Left cardiac atrium (tissue), 4 donors: Measurements from ENCODE around the gene PFAS. TPM values are rescaled to one million over a fixed set of nuclear protein-coding genes. Genes with fewer than 3 reads are reported as not detected.
"Not testable (repeated sequence)": the region's sequence is repeated elsewhere in the genome, so short reads cannot be mapped to it uniquely, and the experiment has no call there.

Source experiments
- ATAC-seq, 2 donors: fragments of 200-7000 bp; cut with Tn5 transposase; one replicate each; pipeline ENCODE4 v1.9.1; 2020; ENCODE audit warnings: mild to moderate bottlenecking in 2 of 2, moderate library complexity in 2 of 2
- DNase-seq: peaks from one replicate; pipeline ENCODE4 v3.0.0-alpha.2; 2020
- intact Hi-C, 2 donors: fragments of 100-400 bp; cut with DNase I; formaldehyde crosslinking; loops; one replicate each; pipeline versions ENCODE4 v1.14.1 to v1.15.1; 2022 to 2023
- long read RNA-seq: library from polyadenylated mRNA; unstranded; transcript quantifications from one replicate; pipeline ENCODE4 v2.0.0, GENCODE V29; 2021
- total RNA-seq, 2 donors: library from RNA; stranded (reverse); fragmentation: NEBNext Ultra II Directional; extraction: Animal tissue kit (Norgen Biotek cat#: 25700); gene quantifications; one replicate each; pipeline ENCODE4 v1.2.1, GENCODE V29; 2021
- donor health status: DM: no; HTN: yes; CAD: no.
- donor health status: DM: no; HTN: yes; CAD: no; lungs with severe emphysema.
- donor health status: DM: yes; HTN: yes; CAD: no.
- donor health status: Dilated cardiomyopathy.

Gene PFAS, protein sequence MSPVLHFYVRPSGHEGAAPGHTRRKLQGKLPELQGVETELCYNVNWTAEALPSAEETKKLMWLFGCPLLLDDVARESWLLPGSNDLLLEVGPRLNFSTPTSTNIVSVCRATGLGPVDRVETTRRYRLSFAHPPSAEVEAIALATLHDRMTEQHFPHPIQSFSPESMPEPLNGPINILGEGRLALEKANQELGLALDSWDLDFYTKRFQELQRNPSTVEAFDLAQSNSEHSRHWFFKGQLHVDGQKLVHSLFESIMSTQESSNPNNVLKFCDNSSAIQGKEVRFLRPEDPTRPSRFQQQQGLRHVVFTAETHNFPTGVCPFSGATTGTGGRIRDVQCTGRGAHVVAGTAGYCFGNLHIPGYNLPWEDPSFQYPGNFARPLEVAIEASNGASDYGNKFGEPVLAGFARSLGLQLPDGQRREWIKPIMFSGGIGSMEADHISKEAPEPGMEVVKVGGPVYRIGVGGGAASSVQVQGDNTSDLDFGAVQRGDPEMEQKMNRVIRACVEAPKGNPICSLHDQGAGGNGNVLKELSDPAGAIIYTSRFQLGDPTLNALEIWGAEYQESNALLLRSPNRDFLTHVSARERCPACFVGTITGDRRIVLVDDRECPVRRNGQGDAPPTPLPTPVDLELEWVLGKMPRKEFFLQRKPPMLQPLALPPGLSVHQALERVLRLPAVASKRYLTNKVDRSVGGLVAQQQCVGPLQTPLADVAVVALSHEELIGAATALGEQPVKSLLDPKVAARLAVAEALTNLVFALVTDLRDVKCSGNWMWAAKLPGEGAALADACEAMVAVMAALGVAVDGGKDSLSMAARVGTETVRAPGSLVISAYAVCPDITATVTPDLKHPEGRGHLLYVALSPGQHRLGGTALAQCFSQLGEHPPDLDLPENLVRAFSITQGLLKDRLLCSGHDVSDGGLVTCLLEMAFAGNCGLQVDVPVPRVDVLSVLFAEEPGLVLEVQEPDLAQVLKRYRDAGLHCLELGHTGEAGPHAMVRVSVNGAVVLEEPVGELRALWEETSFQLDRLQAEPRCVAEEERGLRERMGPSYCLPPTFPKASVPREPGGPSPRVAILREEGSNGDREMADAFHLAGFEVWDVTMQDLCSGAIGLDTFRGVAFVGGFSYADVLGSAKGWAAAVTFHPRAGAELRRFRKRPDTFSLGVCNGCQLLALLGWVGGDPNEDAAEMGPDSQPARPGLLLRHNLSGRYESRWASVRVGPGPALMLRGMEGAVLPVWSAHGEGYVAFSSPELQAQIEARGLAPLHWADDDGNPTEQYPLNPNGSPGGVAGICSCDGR (N-terminal part only)
- 10 to 100 TPM; 13.5 to 24.1 TPM for total RNA-seq
- long read RNA-seq, partial matches to known transcripts: 9 of 13 reads
- long read RNA-seq, other reads (novel, unspliced or antisense): 4 of 13 reads

DNA sequence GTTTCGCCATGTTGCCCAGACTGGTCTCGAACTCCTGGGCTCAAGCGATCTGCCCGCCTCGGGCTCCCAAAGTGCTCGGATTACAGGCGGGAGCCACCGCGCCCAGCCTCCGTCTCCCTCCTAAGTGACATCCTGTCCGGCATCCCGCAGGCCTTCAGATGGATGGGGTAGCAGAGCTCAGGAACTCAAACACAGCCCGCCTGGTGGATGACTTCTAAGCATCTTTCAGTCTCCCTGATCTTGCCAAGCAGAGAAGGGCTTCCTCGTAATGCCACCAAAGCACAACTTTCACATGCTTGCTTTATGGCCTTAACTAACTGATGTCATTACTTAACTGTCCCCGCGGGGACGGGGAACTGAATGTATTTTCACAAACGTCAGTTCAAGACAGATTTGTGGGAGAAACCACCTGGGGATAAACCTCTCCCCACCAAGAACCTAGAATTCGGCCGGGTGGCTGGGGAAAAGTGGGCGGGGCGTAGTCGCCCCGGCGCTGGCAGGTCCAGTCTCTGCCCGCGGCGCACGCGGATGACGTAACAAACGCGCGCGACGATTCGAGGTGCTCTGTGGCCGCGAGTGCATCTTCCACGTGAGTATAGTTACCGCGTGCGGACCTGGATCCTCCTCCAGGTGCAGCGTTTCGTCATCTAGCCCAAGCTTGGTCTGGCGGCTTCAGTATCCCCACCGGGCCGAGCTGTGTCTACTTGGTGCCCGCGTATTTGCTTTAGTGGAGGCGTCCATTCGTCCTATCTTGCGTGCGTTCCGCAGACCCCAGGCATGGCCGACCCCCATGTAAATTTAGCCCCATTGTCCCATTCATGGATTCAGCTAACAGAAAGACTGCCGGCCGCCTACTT is at the start of gene PFAS:
Gene PFAS (plus strand): TSS at position 539 of the 857 bp plus-strand sequence. CDS start 4,649 bp downstream, outside the sequence.
- DNase-seq (peak; percentile 96), ATAC-seq (peak; percentile 85)
- intact Hi-C loops: no loop called here

DNA sequence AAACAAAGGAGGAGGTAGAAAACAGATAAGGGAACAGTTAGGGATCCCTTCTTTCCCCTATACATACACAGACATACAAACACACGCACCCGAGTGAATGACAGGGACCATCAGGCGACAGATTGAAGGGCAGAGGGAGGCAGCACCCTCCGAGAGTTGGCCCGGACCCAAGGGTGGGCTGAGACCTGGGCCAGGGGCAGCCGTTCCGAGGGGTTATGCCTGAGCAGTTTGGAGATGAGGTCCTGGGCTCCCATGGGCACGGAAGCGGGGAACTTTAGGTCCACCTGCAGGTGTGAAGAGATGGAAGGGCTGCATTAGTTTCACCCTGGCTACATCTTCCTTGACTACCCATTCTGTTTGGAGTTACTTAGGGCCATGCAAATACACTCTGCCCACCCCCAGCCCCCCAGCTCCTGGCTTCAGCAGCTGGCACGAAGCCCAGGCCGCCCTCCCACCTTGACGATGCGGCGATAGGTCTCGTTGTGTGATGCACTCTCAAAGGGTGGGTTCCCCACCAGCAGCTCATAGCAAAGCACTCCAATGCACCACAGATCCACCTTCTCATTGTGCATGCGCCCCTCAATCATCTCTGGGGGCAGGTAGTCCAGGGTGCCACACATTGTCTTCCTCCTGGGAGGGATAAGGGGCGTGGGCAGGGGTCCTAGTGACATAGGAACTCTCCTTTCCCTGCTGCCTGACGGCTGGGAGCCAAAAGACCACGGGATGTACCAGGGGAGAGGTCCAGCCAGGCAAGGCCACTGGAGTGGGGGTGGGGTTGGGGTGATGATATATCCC is 44.1 kb upstream of the PFAS start:
- DNase-seq (no peak), ATAC-seq (no peak)
- intact Hi-C loops: no loop called here

DNA sequence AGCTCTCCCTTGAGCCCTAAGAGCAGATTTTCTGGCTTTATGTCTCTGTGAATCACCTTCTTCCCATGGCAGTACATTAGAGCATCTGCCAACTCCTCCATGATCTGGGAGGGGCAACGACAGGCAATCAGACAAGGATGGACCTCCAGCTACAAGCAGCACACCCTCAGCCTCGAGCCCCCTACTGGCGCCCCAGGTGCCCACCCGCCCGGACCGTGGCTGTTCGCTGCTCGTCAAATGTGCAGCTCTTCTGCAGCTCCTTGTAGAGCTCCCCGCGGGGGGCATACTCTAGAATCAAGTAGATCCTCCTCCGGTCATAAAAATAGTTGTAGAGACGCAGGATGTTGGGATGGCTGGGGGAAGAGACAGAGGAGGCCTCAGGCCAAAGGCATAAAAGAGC is 42.6 kb upstream of the PFAS start:
- ATAC-seq (no peak), DNase-seq (no peak)
- intact Hi-C loops: no loop called here

DNA sequence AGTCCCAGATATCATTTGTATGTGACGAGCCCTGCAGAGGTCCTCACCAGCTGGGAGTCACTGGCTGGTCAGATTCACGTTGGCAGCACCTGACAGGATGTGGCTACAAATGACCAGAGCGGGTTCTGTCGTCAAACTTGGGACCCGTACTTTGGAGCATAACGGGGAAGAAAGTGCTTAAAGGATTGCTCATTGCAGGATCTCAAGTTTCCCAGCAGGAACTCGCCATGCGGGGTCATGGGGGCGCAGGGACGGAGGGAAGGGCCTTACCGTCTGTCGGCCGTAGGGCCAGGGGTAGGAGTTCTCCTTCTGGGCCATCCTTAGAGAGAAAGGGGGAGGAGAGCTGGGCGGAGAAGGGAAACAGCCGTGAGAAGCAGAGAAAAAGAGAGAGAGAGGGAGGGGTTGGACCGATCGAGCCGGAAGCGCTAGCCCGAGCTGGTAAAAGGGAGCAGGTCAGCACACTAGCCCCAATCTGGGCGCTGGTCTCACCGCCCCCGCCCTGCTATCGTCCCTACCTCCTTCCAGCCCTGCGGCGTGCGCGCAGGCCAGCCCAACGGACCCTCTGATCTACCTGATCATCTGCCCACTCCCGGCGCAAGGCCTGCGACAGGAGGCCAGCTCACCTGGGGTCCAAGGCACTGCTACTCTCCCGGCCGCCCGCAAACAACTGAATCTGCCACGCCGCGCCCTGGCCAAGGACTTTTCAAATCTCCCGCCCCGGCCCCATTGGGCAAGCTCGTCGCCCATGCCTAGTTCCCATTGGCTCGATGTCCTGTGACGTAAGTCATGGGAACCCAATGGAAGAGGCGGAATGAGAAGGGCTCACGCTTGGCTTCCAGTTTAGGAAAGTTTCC is 39.0 kb upstream of the PFAS start, which contains the start of gene AURKB:
Gene AURKB (minus strand): TSS at position 669 of the 854 bp plus-strand sequence. CDS start 351 bp downstream, at position 318.
- ATAC-seq (peak; percentile 99), DNase-seq (peak; percentile 96)
- intact Hi-C loops: no loop called here

DNA sequence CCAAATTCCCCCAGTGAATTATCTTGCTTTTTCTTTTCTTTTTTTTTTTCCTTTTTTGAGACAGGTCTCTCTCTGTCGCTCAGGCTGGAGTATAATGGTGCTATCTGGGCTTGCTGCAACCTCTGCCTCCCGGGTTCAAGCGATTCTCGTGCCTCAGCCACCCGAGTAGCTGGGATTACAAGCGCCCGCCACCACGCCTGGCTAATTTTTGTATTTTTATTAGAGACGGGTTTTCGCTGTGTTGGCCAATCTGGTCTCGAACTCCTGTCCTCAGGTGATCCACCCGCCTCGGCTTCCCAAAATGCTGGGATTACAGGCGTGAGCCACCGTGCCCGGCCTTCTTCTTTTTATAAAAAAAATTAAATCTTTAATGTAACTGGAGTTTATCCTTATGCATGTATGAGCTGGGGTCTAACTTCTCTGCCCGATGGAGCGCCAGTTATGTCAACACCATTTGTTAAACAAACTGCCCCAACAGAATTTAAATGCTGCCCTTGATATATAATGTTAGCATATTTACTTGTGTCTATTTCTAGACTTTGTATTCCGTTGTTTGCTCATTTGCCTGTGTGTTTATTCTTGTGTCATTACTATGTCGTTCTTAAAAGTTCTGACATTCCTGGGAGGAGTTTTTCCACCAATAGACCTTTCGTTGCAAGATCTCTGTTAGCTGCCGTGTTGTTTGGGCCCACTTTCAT is 38.2 kb upstream of the PFAS start:
- intact Hi-C loops: no loop called here
- DNase-seq (no peak), ATAC-seq (peak; percentile 10 to 42)

DNA sequence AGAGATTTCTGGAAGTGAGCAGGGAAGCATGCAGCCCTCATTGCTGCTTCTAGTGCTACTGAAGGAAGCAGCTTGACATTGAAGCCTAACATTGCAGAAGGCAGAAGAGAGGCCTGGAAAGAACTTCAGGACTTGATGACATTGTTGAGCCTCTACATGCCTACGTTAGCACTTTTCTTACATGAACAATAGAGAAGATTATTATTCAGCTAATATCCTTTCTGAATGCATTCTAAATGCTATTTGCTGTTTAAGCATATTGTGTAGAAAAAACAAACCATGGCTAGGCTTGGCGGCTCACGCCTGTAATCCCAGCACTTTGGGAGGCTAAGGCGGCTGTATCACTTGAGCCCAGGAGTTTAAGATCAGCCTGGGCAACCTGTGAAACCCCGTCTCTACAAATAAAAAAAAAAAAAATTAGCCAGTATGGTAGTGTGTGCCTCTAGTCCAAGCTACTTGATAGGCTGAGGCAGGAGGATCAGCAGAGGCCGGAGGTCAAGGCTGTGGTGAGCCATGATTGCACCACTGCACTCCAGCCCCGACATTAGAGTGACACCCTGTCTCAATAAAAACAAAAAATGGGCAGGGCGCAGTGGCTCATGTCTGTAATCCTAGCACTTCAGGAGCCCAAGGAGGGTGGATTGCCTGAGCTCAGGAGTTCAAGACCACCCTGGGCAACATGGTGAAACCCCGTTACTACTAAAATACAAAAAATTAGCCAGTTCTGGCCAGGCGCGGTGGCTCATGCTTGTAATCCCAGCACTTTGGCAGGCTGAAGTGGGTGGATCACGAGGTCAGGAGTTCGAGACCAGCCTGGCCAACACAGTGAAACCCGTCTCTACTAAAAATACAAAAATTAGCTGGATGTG is 36.5 kb upstream of the PFAS start:
- DNase-seq: no peak
- no peak for ATAC-seq
- intact Hi-C loops: no loop called here

DNA sequence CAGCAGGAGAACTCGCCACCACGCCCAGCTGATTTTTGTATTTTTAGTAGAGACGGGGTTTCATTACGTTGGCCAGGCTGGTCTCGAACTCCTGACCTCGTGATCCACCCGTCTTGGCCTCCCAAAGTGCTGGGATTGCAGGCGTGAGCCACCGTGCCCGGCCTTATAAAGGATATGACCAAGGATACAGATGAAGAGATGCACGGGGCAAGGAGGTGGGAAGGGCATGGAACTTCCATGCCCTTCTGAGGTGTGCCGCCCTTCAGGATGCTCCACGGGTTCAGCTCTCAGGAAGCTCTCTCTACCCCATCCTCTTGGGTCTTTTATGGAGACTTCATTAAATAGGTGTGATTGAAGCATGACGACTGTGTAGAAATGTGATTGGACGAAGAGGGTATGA is 35.1 kb upstream of the PFAS start:
- intact Hi-C loops, ATAC-seq: not testable (repeated sequence)

DNA sequence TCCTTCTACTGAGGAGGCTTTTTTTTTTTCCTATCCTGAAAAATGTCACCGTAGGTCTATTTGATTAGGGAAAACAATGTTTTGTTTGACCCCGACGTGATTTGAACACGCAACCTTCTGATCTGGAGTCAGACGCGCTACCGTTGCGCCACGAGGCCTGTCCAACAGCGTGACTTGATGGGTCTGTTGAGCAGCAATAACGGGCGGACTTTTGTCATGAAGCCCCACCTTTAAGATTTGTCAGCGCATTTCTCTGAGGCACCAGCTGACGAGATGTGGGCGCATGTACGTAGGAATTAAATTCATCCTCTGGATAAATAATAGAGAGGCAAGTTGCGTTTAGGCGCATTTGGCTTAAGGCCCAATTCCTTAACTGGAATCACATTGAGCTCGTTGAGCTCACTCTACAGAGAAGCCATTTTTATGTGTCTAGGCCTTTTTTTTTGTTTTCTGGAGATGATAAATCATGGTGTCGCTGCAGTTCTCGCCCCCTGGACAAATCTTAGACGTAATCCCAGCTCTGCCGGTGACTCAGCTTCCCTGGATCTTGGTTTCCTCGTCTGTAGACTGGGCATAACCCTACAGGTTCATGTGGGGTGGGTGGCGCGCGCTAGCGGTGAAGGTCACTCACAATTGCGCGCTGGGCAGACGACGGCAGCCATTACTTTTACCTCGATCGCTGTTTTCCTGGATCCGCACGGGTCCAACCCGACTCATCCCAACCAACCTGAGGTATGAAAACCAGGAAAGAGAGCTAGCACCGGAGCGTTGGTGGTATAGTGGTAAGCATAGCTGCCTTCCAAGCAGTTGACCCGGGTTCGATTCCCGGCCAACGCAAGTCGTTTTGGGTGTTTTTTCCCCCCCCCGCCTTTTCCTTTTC is 28.1 kb upstream of the PFAS start:
- intact Hi-C loops: loop anchor here in 1 of 2 donors (1.0 kb wide), 1 partner anchor 102 kb away; no protein-coding TSS in a partner anchor
- peak; percentile 73 to 79 for ATAC-seq

More for the DNA sequence above, 35.1 kb upstream of the PFAS start:
- not testable (repeated sequence) for DNase-seq

DNA sequence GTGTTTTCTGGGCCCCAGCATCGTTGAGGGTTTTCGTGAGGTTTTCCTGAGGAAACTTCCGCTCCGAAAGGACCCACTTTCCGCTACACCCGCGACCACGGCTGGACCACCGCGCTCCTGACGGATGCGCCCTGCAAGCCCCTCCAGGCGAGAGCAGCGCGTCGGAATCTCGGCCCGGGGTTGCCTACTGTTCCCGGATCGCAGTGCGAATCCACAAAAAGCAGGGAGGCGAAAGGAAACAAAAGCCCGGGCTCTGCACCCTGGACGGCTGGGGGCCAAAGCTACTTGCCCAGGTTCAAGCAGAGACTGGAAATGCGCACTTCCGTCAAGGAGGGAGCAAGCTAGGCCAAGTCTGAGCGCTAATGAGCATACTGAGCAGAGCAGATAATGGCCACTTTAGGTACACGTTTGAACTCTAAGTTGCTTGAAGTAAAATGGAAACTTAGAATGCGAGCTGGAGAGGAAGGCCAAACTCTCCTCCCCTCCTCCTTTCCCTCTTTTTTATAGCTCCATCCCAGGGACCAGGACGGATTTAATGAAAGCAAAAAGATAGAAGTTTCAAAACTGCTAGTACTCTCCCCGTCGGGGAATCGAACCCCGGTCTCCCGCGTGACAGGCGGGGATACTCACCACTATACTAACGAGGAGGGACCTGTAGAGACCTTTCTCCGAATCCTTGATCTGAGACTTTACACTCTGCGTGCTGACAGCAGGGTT is 27.3 kb upstream of the PFAS start:
- DNase-seq: peak; percentile 80
- intact Hi-C loops: loop anchor here (1.0 to 2.0 kb wide), 4 partner anchors 35 to 103 kb away; partner anchors contain the start of gene SLC25A35 (in 1 of the 2)
- peak; percentile 73 to 75 for ATAC-seq

More for the DNA sequence above, 28.1 kb upstream of the PFAS start:
- peak; percentile 84 for DNase-seq

DNA sequence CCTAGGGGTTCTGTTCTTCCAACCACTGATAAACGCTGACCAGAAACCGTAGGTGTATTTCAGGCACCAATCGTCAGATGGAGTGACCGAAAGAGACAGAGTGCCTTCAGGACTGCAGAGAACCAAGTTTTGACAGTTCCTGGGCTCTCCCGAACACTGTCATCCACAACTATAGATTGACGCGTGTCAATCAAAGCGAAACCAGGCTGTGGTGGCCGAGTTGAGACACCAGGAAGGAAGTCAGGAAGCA is 26.8 kb upstream of the PFAS start:
- ATAC-seq (no peak), DNase-seq (no peak)
- intact Hi-C loops: loop anchor here (1.0 to 2.0 kb wide), 3 partner anchors 35 to 72 kb away; partner anchors contain the start of gene SLC25A35 (in 1 of the 2)

DNA sequence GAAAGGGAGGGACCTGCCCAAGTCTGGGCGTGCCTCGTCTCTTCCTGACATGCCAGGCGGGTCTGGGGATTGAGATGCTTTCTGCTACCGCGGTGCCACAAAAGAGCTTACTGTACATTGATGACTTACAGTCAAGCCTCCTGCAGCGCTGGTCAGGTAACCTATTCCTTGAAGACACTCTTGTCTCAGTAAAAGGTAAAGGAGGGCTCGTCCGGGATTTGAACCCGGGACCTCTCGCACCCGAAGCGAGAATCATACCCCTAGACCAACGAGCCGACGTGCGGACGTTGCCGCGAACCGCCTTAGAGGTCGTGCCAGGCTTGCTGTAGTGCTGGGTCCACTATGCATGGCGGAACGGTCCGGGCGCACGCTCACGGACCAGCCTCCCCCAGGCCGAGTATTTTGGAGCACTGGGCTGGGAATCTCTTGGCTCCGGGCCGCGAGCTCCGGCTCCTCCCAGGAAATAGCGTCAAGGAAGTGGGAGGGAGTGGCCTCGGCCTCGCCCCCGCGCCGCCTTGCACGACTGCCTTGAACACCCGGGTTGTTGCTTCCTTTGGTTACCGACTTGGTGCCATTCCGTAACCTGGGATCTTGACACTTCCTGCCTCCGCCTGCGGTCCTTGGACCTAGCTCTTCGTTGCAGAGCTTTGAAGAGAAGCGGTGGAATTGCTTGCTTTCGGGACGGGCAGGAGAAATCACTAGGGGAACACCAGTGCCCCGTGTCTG is 26.3 kb upstream of the PFAS start:
- ATAC-seq: peak; percentile 66 to 74
- DNase-seq: peak; percentile 95
- intact Hi-C loops: loop anchor here (1.0 to 2.0 kb wide), 3 partner anchors 35 to 72 kb away; partner anchors contain the start of gene SLC25A35 (in 1 of the 2)
